SU-DHL-6 (cell line): ENCODE results near the gene SFN.
A peak's percentile ranks its signal among the peaks of the same experiment; 100 is the strongest.

Experiments used
- H2AFZ ChIP-seq: fragments of 200-600 bp; sonication (generic); 2 replicates; pipeline ENCODE4 v1.6.1; 2014; ENCODE audit warnings: low read depth, mild to moderate bottlenecking, moderate library complexity, mixed read lengths, antibody characterized with exemption, low read length; ENCODE audit not compliant: severe bottlenecking
- H3F3A ChIP-seq: fragments of 200-600 bp; shearing (Covaris generic); 2 replicates; pipeline ENCODE4 v1.6.0; 2016; ENCODE audit warnings: antibody characterized with exemption, mild to moderate bottlenecking; ENCODE audit not compliant: insufficient read depth
- H3K27ac ChIP-seq: fragments of 200-600 bp; sonication (generic); 2 replicates; pipeline ENCODE4 v1.5.1; 2016; ENCODE audit warnings: low read depth, mild to moderate bottlenecking, low read length, moderate library complexity, mixed read lengths
- H3K27me3 ChIP-seq: fragments of 200-600 bp; sonication (generic), shearing (Covaris generic); 2 replicates; pipeline ENCODE4 v1.6.0; 2014; ENCODE audit warnings: mild to moderate bottlenecking, low read length
- H3K36me3 ChIP-seq: fragments of 200-600 bp; sonication (generic); 2 replicates; pipeline ENCODE4 v1.6.1; 2014; ENCODE audit warnings: mild to moderate bottlenecking, low read length, mixed read lengths
- H3K4me2 ChIP-seq: fragments of 300-600, 200-600 bp; shearing (Covaris generic), sonication (generic); 2 replicates; pipeline ENCODE4 v1.6.0; 2014; ENCODE audit warnings: low read length, low read depth, mild to moderate bottlenecking; ENCODE audit not compliant: poor library complexity, severe bottlenecking
- H3K4me3 ChIP-seq: fragments of 200-600 bp; sonication (generic); 2 replicates; pipeline ENCODE4 v1.5.1; 2014; ENCODE audit warnings: antibody characterized with exemption, low read length, mild to moderate bottlenecking, mixed read lengths; ENCODE audit not compliant: insufficient read depth, poor library complexity, severe bottlenecking
- H3K79me2 ChIP-seq: fragments of 200-600 bp; sonication (generic); 2 replicates; pipeline ENCODE4 v1.6.1; 2014; ENCODE audit warnings: mild to moderate bottlenecking, low read length, moderate library complexity; ENCODE audit not compliant: insufficient read depth
- H3K9ac ChIP-seq: fragments of 200-600 bp; sonication (generic); 2 replicates; pipeline ENCODE4 v1.7.0; 2014; ENCODE audit warnings: mild to moderate bottlenecking, low read length
- H3K9me2 ChIP-seq: fragments of 200-600 bp; sonication (generic); replicated peaks from 2 replicates; pipeline ENCODE4 v1.6.1; 2014; ENCODE audit warnings: low read length; ENCODE audit not compliant: insufficient read depth
- H3K9me3 ChIP-seq: fragments of 200-600 bp; sonication (generic); 2 replicates; pipeline ENCODE4 v1.6.1; 2014; ENCODE audit warnings: low read length, mixed read lengths; ENCODE audit not compliant: insufficient read depth
- H4K20me1 ChIP-seq: fragments of 200-600 bp; sonication (generic); 2 replicates; pipeline ENCODE4 v1.6.1; 2014; ENCODE audit warnings: low read depth, mild to moderate bottlenecking, antibody characterized with exemption, low read length, moderate library complexity, mixed read lengths
- CTCF ChIP-seq: fragments of 200-600 bp; sonication (generic); IDR thresholded peaks from one replicate; pipeline ENCODE4 v1.5.1; 2017; ENCODE audit warnings: antibody characterized with exemption, mild to moderate bottlenecking, low read length, moderate library complexity; ENCODE audit not compliant: insufficient read depth, poor library complexity, severe bottlenecking
- EZH2phosphoT487 ChIP-seq: fragments of 200-600 bp; sonication (generic), shearing (Covaris generic); conservative IDR thresholded peaks from 2 replicates; pipeline ENCODE4 v1.6.1; 2018; ENCODE audit warnings: mild to moderate bottlenecking, antibody characterized with exemption, low read length, moderate library complexity, mixed read lengths

SFN gene

GRCh38 chr1:26900001-26900814, 37.3 kb downstream of the SFN start, which contains the start of gene GPATCH3:
Gene GPATCH3 (minus strand): TSS chr1:26900467. CDS start chr1:26900442, 25 bp downstream.
- Histone ChIP-seq H3K27ac (peak within 1 kb of the TSS; percentile 50), H3K79me2 (peaks cover 14% of the 10 kb centered on the region)
- TF ChIP-seq EZH2phosphoT487 (no peak), CTCF (no peak)

GRCh38 chr1:26900815-26901511, 38.0 kb downstream of the SFN start:
- H2AFZ ChIP-seq = peak overlapping the region; percentile 62
- no peaks in the 10 kb centered on the region for H3K36me3 ChIP-seq
- H3K27me3 ChIP-seq = no peaks in the 10 kb centered on the region
- H3K79me2 ChIP-seq = peaks cover 14% of the 10 kb centered on the region
- peak overlapping the region; percentile 80 for H3K9ac ChIP-seq
- TF ChIP-seq EZH2phosphoT487 (no peak), CTCF (no peak)
- peak overlapping the region; percentile 63 for H3K4me2 ChIP-seq
- peak overlapping the region; percentile 83 for H3K4me3 ChIP-seq
- no peaks in the 10 kb centered on the region for H3K9me3 ChIP-seq
- H3K27ac ChIP-seq = no peak overlapping the region
- no peaks in the 10 kb centered on the region for H3K9me2 ChIP-seq
- no peaks in the 10 kb centered on the region for H4K20me1 ChIP-seq
- peaks cover 5% of the 10 kb centered on the region; the same call in 1 of the 2 replicates for H3F3A ChIP-seq

More at GRCh38 chr1:26900001-26900814, 37.3 kb downstream of the SFN start, which contains the start of gene GPATCH3:
- peak within 1 kb of the TSS; percentile 62 for H2AFZ ChIP-seq
- H3K36me3 ChIP-seq = no peaks in the 10 kb centered on the region
- H3K9me2 ChIP-seq = no peaks in the 10 kb centered on the region
- peak within 1 kb of the TSS; percentile 63 for H3K4me2 ChIP-seq
- H3F3A ChIP-seq = peaks cover 5% of the 10 kb centered on the region; the same call in 1 of the 2 replicates
- peak within 1 kb of the TSS; percentile 83 for H3K4me3 ChIP-seq
- H4K20me1 ChIP-seq = no peaks in the 10 kb centered on the region
- no peaks in the 10 kb centered on the region for H3K27me3 ChIP-seq
- no peaks in the 10 kb centered on the region for H3K9me3 ChIP-seq
- peak within 1 kb of the TSS; percentile 80 for H3K9ac ChIP-seq

- TF ChIP-seq EZH2phosphoT487 = no peak
- TF ChIP-seq CTCF = no peak
- Histone ChIP-seq H3K79me2 (no peaks in the 10 kb centered on the region), H3K9ac (no peak overlapping the region), H4K20me1 (no peaks in the 10 kb centered on the region), H3K9me3 (no peaks in the 10 kb centered on the region), H3K27ac (no peak overlapping the region), H3K36me3 (no peaks in the 10 kb centered on the region), H3K27me3 (no peaks in the 10 kb centered on the region), H3F3A (peaks cover 5% of the 10 kb centered on the region; the same call in 1 of the 2 replicates), H3K9me2 (no peaks in the 10 kb centered on the region), H3K4me2 (no peak overlapping the region), H3K4me3 (no peak overlapping the region), H2AFZ (no peak overlapping the region)
Measured at GRCh38 chr1:26907071-26907917, 44.3 kb downstream of the SFN start.
